IPS-15b (cell line): Measurements from ENCODE around the gene ATP9A.

Experiments
- H3K27me3 ChIP-seq: one replicate; pipeline ENCODE4 v1.6.1; 2013; ENCODE audit warnings: low read length; ENCODE audit not compliant: control insufficient read depth, insufficient read depth
- H3K36me3 ChIP-seq: one replicate; pipeline ENCODE4 v1.6.1; 2013; ENCODE audit warnings: low read length; ENCODE audit not compliant: control insufficient read depth, insufficient read depth
- H3K4me1 ChIP-seq: one replicate; pipeline ENCODE4 v1.6.1; 2013; ENCODE audit warnings: mild to moderate bottlenecking, low read length; ENCODE audit not compliant: control insufficient read depth, insufficient read depth
- H3K4me3 ChIP-seq: one replicate; pipeline ENCODE4 v1.5.1; 2013; ENCODE audit warnings: low read depth, low read length
- H3K9ac ChIP-seq: one replicate; pipeline ENCODE4 v1.6.1; 2013; ENCODE audit warnings: low read depth, mild to moderate bottlenecking, low read length
- H3K9me3 ChIP-seq: one replicate; pipeline ENCODE4 v1.6.1; 2013; ENCODE audit warnings: mild to moderate bottlenecking, low read length; ENCODE audit not compliant: control insufficient read depth, insufficient read depth

Gene ATP9A

DNA sequence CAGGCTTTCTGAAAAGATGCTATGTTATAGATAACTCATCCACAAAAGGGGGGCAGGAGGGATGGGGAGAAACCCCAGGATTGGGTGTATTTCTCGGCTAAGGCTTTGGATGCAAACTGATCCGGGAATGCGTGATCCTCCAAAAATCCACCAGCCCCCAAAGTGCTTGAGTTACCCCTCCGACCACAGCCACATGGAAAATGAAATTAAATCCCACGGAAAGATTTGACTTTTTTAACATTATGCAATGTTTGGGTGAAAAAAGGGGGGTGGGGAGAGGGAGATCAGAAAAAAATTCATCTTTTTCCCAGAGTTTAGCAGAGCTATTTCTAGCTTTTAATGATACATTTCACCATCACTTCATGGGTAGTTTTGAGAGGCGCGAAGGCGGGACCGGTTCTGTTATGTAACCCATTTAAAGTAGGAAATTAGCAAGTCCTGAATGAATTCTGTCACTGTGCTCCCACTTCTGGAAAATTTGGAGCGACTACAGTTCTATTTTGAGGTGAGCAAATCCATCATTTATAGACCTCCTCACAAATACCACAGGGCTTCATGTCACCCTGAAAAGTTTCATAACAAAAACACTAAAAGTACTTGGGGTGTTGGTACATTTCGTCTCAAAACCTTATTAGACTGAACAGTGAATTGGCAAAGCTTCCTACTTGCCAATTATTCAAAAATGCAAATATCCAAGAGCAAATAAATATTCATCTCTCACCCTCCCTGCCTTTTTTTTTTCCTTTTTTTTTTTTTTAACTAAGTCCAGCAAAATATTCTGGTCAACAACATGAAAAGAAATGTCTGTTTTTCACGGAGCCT lies 173.7 kb downstream of the ATP9A start:
- H3K9ac ChIP-seq, result no peak overlapping the region
- peaks cover 14% of the 10 kb centered on the region for H3K4me1 ChIP-seq
- H3K36me3 ChIP-seq, result no peaks in the 10 kb centered on the region
- no peaks in the 10 kb centered on the region for H3K9me3 ChIP-seq
- no peak overlapping the region for H3K4me3 ChIP-seq
- no peaks in the 10 kb centered on the region for H3K27me3 ChIP-seq

DNA sequence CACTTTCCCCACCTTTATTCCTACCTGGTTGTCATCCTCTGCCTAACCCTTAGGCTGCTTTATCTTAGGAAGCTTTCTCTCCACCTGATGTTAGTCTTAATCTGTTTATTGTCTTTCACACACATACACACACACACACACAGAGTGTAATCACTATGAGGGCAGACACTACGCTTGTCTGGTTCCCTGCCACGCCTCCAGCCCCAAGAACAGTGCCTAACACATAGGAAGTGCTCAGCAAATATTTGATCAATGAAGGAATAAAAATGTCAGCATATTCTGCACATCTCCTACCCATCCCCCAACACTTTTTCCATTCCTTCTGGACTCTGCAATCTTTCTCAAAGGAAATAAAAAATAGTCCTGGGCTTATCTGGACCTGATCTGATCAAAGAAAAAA lies 174.6 kb downstream of the ATP9A start:
- Histone ChIP-seq H3K27me3 (no peaks in the 10 kb centered on the region), H3K9ac (no peak overlapping the region), H3K4me3 (no peak overlapping the region), H3K9me3 (no peaks in the 10 kb centered on the region), H3K4me1 (peaks cover 14% of the 10 kb centered on the region), H3K36me3 (no peaks in the 10 kb centered on the region)

DNA sequence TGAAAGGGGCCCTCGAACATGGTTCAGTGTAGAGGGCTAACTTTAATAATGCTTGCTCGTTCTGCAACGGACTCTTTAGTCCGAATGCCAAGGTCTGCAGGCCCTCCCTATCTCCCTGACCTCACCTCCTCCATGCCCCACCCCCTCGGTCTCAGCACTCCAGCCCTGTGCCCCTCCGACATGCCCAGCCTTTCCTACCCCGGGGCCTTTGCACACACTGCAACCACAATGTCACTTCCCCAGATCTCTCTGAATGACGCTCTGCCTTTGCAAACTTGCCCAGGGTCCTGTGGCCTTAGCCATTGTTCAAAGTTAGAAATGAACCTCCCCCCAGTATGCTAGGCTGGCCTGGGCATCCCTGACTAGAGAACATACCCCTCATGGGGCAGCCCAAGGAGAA lies 175.6 kb downstream of the ATP9A start:
- Histone ChIP-seq H3K4me3 (no peak overlapping the region), H3K27me3 (no peaks in the 10 kb centered on the region), H3K36me3 (no peaks in the 10 kb centered on the region), H3K4me1 (peaks cover 7% of the 10 kb centered on the region), H3K9me3 (no peaks in the 10 kb centered on the region), H3K9ac (no peak overlapping the region)

DNA sequence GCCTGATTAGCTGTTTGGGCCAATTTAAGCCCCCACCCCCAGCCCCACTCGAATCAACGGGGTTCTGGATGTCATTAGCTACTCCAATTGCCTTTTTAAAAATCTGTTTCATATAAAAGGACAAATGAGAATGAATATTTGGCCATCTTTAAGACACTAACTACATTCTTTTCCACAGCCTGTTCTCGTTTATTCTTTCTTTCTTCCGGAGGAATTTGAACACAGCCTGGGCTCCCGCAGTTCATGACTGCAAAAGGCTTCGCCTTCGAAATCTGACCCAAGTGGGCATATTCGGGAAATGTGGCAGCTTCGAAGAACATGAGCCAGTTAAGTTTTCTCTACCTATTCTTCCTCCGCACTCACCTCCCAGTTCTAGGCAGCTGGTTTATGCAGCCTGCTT lies 176.3 kb downstream of the ATP9A start:
- Histone ChIP-seq H3K36me3 (no peaks in the 10 kb centered on the region), H3K9ac (no peak overlapping the region), H3K4me3 (no peak overlapping the region), H3K9me3 (no peaks in the 10 kb centered on the region), H3K4me1 (peaks cover 1% of the 10 kb centered on the region), H3K27me3 (no peaks in the 10 kb centered on the region)

DNA sequence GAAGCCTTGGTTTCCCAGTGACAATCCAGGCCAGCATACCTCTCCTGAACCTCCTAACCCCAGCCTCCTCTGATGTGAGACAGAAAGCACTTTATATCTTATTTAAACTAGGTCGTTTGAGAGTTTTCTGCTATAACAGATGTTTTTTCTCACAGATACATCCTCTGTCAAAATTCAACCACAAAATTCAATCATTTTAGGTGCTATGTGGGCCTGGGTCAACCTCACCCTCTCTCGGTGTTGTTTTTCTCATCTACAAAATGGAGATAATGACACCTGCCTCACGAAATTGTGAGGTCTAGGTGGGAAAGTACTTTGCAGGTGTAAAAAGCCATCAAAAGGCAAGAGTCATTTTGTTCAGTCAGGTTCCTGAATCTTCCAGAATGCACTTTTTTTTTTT lies 179.4 kb downstream of the ATP9A start:
- H3K4me3 ChIP-seq, result no peak overlapping the region
- no peaks in the 10 kb centered on the region for H3K9me3 ChIP-seq
- no peaks in the 10 kb centered on the region for H3K27me3 ChIP-seq
- no peak overlapping the region for H3K9ac ChIP-seq
- H3K4me1 ChIP-seq, result no peaks in the 10 kb centered on the region
- H3K36me3 ChIP-seq, result no peaks in the 10 kb centered on the region

DNA sequence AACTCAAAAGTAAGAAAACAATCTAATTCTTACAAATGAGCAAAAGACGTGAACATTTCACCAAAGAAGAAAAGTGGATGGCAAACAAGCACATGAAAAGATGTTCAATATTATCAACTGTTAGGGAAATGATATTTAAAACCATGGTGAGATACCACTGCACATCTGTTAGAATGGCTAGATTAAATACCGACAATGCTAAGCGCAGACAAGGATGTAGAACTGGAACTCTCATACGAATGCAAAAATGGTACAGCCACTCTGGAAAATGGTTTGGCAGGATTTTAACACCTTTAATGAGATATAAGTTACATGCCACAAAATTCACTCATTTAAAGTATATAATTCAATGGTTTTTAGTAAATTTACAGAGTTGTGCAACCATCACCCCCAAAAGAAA lies 181.0 kb downstream of the ATP9A start:
- Histone ChIP-seq H3K4me3 (no peak overlapping the region), H3K4me1 (no peaks in the 10 kb centered on the region), H3K9me3 (no peaks in the 10 kb centered on the region), H3K9ac (no peak overlapping the region), H3K36me3 (no peaks in the 10 kb centered on the region), H3K27me3 (no peaks in the 10 kb centered on the region)

DNA sequence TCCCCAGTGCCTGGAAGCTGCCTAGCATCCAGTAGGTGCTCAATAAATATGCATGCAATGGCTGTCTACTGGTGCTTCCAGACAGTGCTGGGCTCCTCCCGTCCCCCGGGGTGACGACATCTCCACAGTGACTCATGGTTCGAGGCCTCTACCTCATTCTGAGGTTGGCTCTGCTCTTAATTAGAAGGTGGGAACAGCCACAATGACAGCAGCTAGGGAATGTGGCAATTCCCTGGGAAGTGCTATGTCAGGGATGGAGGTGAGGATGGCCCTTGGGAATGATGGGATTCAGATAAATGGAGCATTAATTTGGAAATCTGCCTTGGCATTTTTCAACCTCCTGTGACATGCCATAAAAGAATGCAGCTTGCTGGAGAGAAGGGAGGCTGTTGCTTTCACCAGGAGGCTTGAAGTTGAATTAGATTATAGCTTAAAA lies 182.2 kb downstream of the ATP9A start:
- H3K4me3 ChIP-seq, result no peak overlapping the region
- no peaks in the 10 kb centered on the region for H3K27me3 ChIP-seq
- H3K36me3 ChIP-seq, result no peaks in the 10 kb centered on the region
- H3K9me3 ChIP-seq, result no peaks in the 10 kb centered on the region
- H3K4me1 ChIP-seq, result no peaks in the 10 kb centered on the region
- H3K9ac ChIP-seq, result no peak overlapping the region

DNA sequence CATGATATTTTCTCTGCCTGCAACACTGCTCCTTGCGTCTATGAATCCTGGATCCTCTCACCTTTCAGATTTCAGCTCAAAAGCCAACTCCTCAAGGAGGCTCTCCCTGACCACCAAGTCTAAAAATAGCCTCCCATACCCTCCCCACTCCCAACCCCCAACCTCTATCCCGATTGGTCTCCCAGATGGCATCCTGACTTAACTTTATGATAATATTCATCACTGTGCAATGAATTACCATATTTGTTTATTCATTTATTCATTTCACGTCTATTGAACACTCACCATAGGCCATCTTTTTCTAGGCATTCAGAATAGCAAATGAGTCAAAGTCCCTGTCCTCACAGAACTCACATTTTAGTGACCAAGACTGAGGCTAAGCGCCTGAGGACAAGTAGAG lies 183.0 kb downstream of the ATP9A start:
- H3K9ac ChIP-seq, result no peak overlapping the region
- no peaks in the 10 kb centered on the region for H3K9me3 ChIP-seq
- H3K27me3 ChIP-seq, result no peaks in the 10 kb centered on the region
- no peak overlapping the region for H3K4me3 ChIP-seq
- no peaks in the 10 kb centered on the region for H3K4me1 ChIP-seq
- H3K36me3 ChIP-seq, result no peaks in the 10 kb centered on the region

DNA sequence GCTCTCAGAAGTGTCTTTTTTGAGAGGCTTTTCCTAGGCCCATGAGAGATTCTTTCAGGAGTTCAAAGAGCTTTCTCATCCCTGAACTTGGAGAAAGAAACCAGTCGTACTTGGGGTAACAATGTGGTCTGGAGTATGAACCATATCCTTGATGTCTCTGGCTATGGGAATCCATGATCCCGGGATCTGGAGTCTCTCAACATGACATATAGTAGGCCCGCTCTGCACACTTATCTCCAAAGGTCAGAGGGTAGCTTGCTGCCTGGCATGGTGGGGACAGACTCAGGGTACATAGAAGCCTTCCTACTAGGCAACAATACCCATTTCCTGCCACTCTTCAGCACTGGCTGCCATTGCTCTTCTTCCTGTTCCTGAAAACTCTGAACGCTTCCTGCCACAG lies 183.5 kb downstream of the ATP9A start:
- Histone ChIP-seq H3K36me3 (no peaks in the 10 kb centered on the region), H3K4me3 (no peak overlapping the region), H3K27me3 (no peaks in the 10 kb centered on the region), H3K4me1 (no peaks in the 10 kb centered on the region), H3K9me3 (no peaks in the 10 kb centered on the region), H3K9ac (no peak overlapping the region)

DNA sequence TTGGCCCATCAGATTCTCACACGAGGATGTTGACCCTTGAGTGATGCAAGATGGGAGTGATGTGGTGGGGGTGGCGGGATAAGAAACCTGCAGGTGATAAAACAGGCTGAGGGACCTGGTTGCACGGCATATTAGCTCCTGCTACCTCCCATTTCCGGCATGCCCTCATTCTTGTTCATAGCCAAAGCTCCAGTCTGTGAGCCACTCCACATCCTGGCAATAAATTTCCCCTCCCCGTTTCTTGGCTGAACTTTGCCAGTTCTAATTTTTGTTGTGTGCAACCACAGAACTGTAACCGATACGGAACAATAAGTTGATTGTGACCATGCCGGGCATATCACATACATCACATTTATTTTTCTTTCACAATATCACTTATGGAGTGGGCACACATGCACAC lies 184.1 kb downstream of the ATP9A start:
- no peaks in the 10 kb centered on the region for H3K4me1 ChIP-seq
- no peaks in the 10 kb centered on the region for H3K36me3 ChIP-seq
- H3K9ac ChIP-seq, result no peak overlapping the region
- no peak overlapping the region for H3K4me3 ChIP-seq
- H3K27me3 ChIP-seq, result no peaks in the 10 kb centered on the region
- H3K9me3 ChIP-seq, result no peaks in the 10 kb centered on the region

DNA sequence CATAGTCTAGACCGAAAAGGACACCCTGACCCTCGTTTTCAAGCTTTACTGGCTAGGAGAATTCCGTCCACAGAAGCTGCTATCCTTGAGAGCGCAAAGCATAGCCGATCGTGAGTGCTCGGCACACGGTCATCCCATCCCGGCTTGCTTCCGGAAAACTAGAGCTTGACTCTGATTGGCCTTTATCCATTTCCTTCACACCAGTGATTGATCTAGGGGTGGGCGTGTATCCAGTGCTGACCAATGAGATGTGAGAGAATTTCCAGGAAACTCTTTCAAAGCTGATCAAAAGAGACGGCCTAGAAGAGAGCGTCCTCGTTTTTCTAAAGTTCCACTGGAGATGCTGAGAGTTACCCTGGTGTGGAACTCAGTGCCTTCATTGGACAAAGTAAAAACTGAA lies 184.7 kb downstream of the ATP9A start:
- Histone ChIP-seq H3K27me3 (no peaks in the 10 kb centered on the region), H3K4me3 (no peak overlapping the region), H3K36me3 (no peaks in the 10 kb centered on the region), H3K9me3 (no peaks in the 10 kb centered on the region), H3K4me1 (no peaks in the 10 kb centered on the region), H3K9ac (no peak overlapping the region)

DNA sequence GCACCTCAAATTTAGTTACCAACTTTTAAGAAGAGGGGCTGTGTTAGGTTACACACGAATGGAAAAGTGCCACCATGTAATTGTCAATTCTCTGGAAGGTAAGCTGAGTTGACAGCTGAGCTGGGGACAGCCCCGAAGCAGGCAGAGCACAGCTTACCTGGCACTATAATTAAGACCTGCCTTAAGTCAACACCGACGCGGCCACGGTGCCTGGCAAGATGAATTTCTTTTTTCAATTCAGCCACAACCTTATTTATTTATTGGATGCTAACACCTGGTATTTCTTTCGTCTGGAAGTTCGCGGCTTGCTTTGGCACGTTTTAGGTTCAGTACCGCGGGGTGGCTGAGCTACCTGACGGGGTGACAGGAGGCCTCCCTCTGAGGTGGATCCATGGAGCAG lies 185.1 kb downstream of the ATP9A start:
- Histone ChIP-seq H3K9me3 (no peaks in the 10 kb centered on the region), H3K9ac (no peak overlapping the region), H3K4me3 (no peak overlapping the region), H3K4me1 (no peaks in the 10 kb centered on the region), H3K36me3 (no peaks in the 10 kb centered on the region), H3K27me3 (no peaks in the 10 kb centered on the region)
